ENCODE results near the gene KCNQ2.

GRCh38 chr20:63420359-63421093 is 51.9 kb downstream of the KCNQ2 start:
- TF ChIP-seq CTCF (IDR thresholded peaks at IDR 0.05; ENCODE audit: insufficient read depth, low read length) (no peak), POLR2AphosphoS5 (IDR thresholded peaks at IDR 0.05; ENCODE audit: low read depth) (no peak)

Measured in HL-60 (cell line).